Gastrocnemius medialis (tissue), 4 donors: ENCODE data around the gene RTP2. TPM values are rescaled to one million over a fixed set of nuclear protein-coding genes. Genes with fewer than 3 reads are reported as not detected.
A peak's percentile ranks its signal among the peaks of the same experiment; 100 is the strongest.

ENCODE experiments used
- ATAC-seq, 2 donors: fragments of 150-250 bp; one replicate each; pipeline ENCODE4 v1.9.1; 2016
- DNase-seq, 2 donors: peaks; one replicate each; pipeline ENCODE4 v3.0.0-alpha.2; 2019
- H3K27ac ChIP-seq, 4 donors: fragments of 200-600 bp; sonication (generic); 1 replicate in 1 of 4; 2 replicates in 3 of 4; pipeline ENCODE4 v1.5.1; 2016 to 2018; ENCODE audit warnings: mild to moderate bottlenecking in 2 of 4, moderate library complexity in 1 of 4
- H3K27me3 ChIP-seq, 3 donors: fragments of 200-600 bp; sonication (generic) in 2 of 3; 1 replicate in 1 of 3; 2 replicates in 2 of 3; pipeline versions ENCODE4 v1.5.1 to v1.6.0; 2016 to 2019; ENCODE audit warnings: mild to moderate bottlenecking in 1 of 3, moderate library complexity in 1 of 3
- H3K36me3 ChIP-seq, 2 donors: fragments of 200-600 bp; sonication (generic) in 1 of 2; one replicate each; pipeline ENCODE4 v1.5.1; 2017 to 2018
- H3K4me1 ChIP-seq, 2 donors: fragments of 200-600 bp; sonication (generic) in 1 of 2; one replicate each; pipeline ENCODE4 v1.5.1; 2016 to 2017; ENCODE audit warnings: mild to moderate bottlenecking in 2 of 2
- H3K4me3 ChIP-seq, 4 donors: fragments of 200-600 bp; sonication (generic) in 3 of 4; 1 replicate in 1 of 4; 2 replicates in 3 of 4; pipeline ENCODE4 v1.5.1; 2016 to 2019; ENCODE audit warnings: mild to moderate bottlenecking in 2 of 4
- H3K9me3 ChIP-seq, 3 donors: fragments of 200-600 bp; sonication (generic) in 2 of 3; 1 replicate in 1 of 3; 2 replicates in 2 of 3; pipeline ENCODE4 v1.5.1; 2016 to 2019
- POLR2A ChIP-seq, 2 donors: fragments of 450-650 bp; IDR thresholded peaks; one replicate each; pipeline ENCODE4 v1.6.1; 2017; ENCODE audit warnings: antibody characterized with exemption in 2 of 2, mild to moderate bottlenecking in 2 of 2, moderate library complexity in 2 of 2
- in situ Hi-C, 4 donors: fragments of 200-750 bp; cut with MboI; loops; one replicate each; pipeline versions ENCODE4 v1.15.0 to v1.8.0; 2017; ENCODE audit warnings: low sequenced_read_pairs in 4 of 4
- intact Hi-C: fragments of 100-400 bp; cut with DNase I; formaldehyde crosslinking; loops from one replicate; pipeline ENCODE4 v1.15.1; 2023; ENCODE audit warnings: low total_unique reads
- total RNA-seq, 4 donors: library from RNA; depleted of rRNA; stranded (reverse); fragments of >200 nt; gene quantifications; one replicate each; pipeline versions ENCODE4 v1.1.0 to v1.2.3, GENCODE V29; 2016
- TF ChIP-seq, protein P1 (sequence below), 5 experiments: fragments of 450-650 bp in 3 of 5; fragments of 200-600 bp in 2 of 5; sonication (generic) in 2 of 5; IDR thresholded peaks in 4 of 5; conservative IDR thresholded peaks in 1 of 5; 1 replicate in 4 of 5; 2 replicates in 1 of 5; pipeline ENCODE4 v1.5.1; 2016 to 2019; ENCODE audit warnings: antibody characterized with exemption in 5 of 5, mild to moderate bottlenecking in 3 of 5, moderate library complexity in 3 of 5

RTP2 gene
- total RNA-seq, 4 donors from 2014 or later = 1.9 to 3.1 (median 2.3) TPM; not detected in 1

DNA sequence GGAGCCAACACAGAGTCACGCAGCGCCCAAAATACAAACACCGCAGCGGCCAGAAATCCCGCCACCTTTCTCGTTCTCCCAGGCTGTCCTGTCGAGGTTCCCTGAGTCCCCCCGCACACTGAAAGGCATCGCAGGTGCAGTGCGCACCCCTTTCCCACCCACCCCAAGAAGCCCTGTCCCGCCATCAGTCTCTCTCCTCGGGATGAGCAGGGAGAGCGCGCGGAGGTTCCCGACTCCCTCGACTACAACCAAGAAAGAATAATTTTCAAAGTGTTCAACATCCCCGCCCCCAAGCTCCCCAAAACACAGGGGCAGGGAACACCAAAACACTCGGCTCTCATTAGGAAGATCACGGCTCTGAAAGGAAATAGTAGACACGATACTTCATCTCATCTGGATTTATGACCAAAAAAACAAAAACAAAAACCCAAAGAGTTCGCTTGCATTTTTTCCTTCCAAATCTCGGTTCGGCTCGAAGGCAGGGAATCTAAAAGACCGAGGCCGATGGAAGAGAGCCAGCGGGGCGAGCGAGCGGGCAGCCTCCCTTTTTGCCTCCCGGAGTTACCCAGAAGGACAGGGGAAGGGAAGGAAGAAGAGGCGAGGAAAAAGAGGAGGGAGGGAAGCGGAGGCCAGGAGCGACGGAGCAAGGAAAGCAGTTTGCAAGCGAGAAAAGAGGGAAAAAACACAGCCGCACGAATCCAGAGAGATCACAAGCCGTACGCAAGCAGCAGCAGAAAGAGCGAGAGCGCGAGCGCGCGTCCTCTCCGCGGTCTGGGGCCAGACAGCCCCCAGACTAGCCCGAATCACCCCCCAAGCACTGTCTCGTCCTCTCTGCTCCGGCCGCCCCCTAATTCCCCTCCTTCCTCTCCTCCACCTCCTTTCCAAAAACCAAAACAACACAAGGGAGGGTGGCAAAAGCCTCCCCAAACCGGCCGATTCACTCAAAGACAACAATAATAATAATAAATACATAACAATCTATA, 42.1 kb upstream of the RTP2 start:
- peaks cover 21 to 24% of the 10 kb centered on the region in 2 donors for H3K4me1 ChIP-seq
- in situ Hi-C loops = loop anchor here (5.0 to 25.0 kb wide), 19 partner anchors 173 to 1400 kb away; partner anchors contain the start of gene LPP (in 1 of the 4)

DNA sequence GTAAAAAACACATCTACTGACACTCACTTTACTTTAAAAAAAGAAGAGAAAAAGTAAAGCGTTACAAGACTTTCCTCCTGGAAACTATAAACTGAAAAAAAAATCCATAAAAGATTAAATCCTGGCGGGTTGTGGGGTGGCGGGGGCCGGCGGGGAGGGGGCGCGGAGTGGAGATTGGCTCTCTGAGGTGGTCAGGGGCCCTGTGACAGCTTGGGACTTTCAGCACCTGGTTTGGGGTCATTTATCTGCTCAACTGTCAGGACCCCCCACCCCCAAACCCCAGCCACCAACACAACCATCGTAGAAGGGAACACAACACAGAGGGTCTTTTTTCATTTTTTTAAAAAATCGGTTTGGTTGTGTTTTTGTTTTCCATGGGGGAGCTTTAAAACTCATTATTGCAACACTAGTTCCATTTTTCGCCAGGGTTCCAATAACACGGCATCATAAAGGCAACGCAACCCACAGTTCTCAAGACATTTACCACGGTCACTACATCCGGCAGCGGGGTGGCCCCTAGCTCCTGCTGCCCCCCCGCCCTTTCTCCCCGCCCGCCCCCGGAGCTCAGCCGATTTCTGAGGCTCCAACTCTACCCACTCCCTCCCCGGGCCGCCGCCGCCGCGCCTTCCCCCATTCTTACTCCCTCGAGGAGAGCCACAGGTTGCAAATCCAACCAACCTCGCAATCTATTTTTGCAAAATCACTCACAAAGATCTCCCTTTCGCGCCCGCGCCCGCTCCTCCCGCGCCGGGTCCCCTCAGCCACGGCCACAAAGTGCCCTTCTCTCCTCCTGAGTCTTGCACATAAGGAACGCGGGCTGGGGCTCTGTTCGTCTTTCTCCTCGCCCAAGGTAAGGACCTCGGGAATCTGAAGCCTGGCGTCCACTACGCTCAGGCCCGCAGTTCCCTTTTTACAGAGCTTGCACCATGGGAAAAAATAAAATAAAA, 41.1 kb upstream of the RTP2 start:
- peak overlapping the region; percentile 95 to 100 (median 98) for H3K27ac ChIP-seq
- ATAC-seq = no peak
- peak; percentile 52 to 60 for DNase-seq
- peaks cover 15 to 16% of the 10 kb centered on the region in 2 donors for H3K4me1 ChIP-seq
- H3K9me3 ChIP-seq = no peaks in the 10 kb centered on the region
- no peaks in the 10 kb centered on the region for H3K36me3 ChIP-seq
- H3K4me3 ChIP-seq = peak overlapping the region; percentile 70 to 94 (median 88)
- intact Hi-C loops (loop anchor here (2.0 to 10.0 kb wide), 5 partner anchors 211 to 841 kb away; no protein-coding TSS in a partner anchor), in situ Hi-C loops (loop anchor here (10.0 to 25.0 kb wide), 15 partner anchors 231 to 1401 kb away; partner anchors contain the start of gene LPP (in 1 of the 4))
- TF ChIP-seq, protein P1, sequence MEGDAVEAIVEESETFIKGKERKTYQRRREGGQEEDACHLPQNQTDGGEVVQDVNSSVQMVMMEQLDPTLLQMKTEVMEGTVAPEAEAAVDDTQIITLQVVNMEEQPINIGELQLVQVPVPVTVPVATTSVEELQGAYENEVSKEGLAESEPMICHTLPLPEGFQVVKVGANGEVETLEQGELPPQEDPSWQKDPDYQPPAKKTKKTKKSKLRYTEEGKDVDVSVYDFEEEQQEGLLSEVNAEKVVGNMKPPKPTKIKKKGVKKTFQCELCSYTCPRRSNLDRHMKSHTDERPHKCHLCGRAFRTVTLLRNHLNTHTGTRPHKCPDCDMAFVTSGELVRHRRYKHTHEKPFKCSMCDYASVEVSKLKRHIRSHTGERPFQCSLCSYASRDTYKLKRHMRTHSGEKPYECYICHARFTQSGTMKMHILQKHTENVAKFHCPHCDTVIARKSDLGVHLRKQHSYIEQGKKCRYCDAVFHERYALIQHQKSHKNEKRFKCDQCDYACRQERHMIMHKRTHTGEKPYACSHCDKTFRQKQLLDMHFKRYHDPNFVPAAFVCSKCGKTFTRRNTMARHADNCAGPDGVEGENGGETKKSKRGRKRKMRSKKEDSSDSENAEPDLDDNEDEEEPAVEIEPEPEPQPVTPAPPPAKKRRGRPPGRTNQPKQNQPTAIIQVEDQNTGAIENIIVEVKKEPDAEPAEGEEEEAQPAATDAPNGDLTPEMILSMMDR (IDR thresholded peaks at IDR 0.05 in 4 of 5, conservative IDR thresholded peaks at IDR 0.05 in 1 of 5) = no peak
- peak; percentile 34 to 36 for TF ChIP-seq POLR2A (IDR thresholded peaks at IDR 0.05)
- no peaks in the 10 kb centered on the region for H3K27me3 ChIP-seq

More for the DNA sequence above, 42.1 kb upstream of the RTP2 start:
- intact Hi-C loops = loop anchor here (1.0 to 10.0 kb wide), 11 partner anchors 113 to 1038 kb away; no protein-coding TSS in a partner anchor
- H3K4me3 ChIP-seq = peak overlapping the region; percentile 70 to 94 (median 88)
- no peaks in the 10 kb centered on the region for H3K27me3 ChIP-seq
- peak overlapping the region; percentile 95 to 100 (median 98) for H3K27ac ChIP-seq
- TF ChIP-seq, protein P1 (IDR thresholded peaks at IDR 0.05 in 4 of 5, conservative IDR thresholded peaks at IDR 0.05 in 1 of 5) = no peak
- no peak for TF ChIP-seq POLR2A (IDR thresholded peaks at IDR 0.05)
- DNase-seq (peak in 1 of 2 donors; percentile 37), ATAC-seq (no peak)
- H3K9me3 ChIP-seq = no peaks in the 10 kb centered on the region
- no peaks in the 10 kb centered on the region for H3K36me3 ChIP-seq

DNA sequence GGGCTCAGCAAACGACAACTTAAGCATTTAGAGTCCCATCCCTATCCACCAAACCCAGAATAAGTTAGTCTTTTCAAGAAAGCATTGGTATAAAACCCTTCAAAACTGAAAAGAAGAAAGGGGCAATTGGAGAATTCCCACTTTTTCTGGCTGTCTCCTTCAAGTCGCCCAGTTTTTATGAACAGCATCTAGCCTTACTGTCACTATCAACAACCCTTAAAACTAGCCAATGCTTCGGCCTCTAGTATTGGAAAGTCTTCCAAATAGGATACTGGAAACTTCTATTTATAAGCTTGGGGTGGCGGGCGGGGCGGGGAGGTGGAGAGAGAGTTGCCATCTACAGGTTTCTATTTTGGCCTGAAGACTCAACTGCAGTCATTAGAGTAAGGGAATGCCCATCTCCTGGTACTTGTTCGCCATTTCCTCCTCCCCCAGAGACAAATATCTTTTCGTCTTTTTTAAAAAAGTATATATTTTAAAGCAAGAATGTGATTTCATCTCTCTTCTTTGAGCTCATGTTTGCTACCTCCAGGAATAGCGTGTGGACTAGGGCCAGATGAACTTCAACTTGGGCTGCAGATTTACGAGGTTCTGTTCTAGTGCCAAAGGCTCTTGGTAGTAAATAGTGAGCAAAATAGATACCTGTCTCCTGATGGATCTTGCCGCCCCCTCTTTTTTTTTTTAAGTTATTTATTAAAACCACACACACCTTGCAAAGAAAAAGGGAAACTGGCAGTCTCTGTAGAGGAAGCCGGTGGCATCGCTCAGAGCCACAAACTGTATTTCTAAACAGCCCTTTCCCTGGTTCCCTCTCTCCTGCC, 40.2 kb upstream of the RTP2 start:
- peak; percentile 73 to 83 for DNase-seq
- in situ Hi-C loops = loop anchor here (10.0 to 25.0 kb wide), 15 partner anchors 232 to 1402 kb away; partner anchors contain the start of gene LPP (in 1 of the 4)
- peaks cover 8 to 10% of the 10 kb centered on the region in 2 donors for H3K4me1 ChIP-seq

More for the DNA sequence above, 40.2 kb upstream of the RTP2 start:
- no peaks in the 10 kb centered on the region for H3K27me3 ChIP-seq
- peak overlapping the region; percentile 95 to 100 (median 98) for H3K27ac ChIP-seq
- no peaks in the 10 kb centered on the region for H3K9me3 ChIP-seq
- H3K36me3 ChIP-seq = no peaks in the 10 kb centered on the region
- peak; percentile 6 to 14 for ATAC-seq
- H3K4me3 ChIP-seq = peak overlapping the region; percentile 70 to 94 (median 88)
- peak; percentile 90 to 93 for TF ChIP-seq POLR2A (IDR thresholded peaks at IDR 0.05)
- TF ChIP-seq, protein P1 (IDR thresholded peaks at IDR 0.05 in 4 of 5, conservative IDR thresholded peaks at IDR 0.05 in 1 of 5) = peak in 1 of 5 experiments; percentile 10
- intact Hi-C loops = loop anchor here (1.0 to 10.0 kb wide), 4 partner anchors 524 to 842 kb away; no protein-coding TSS in a partner anchor
